NCI-H2029 (cell line): ENCODE data around the gene MAN1A1.
"Not testable (repeated sequence)": the region's sequence is repeated elsewhere in the genome, so short reads cannot be mapped to it uniquely, and the experiment has no call there.

ENCODE experiments used
- DNase-seq: peaks from one replicate; lab custom pipeline; 2025; lab: John Stamatoyannopoulos, UW

MAN1A1 gene

GRCh38 chr6:119349361-119350201 is at the start of gene MAN1A1:
Gene MAN1A1, minus strand, starts transcription at chr6:119349761. Its CDS starts 696 bp downstream, at chr6:119349065.
- DNase-seq: peak; percentile 82

GRCh38 chr6:119395192-119395591 is 45.6 kb upstream of the MAN1A1 start:
- no peak for DNase-seq

- DNase-seq: no peak
These were observed 40.8 kb upstream of the MAN1A1 start for GRCh38 chr6:119390247-119390793.

GRCh38 chr6:119385994-119386393 is 36.4 kb upstream of the MAN1A1 start:
- no peak for DNase-seq

GRCh38 chr6:119384444-119384843 is 34.9 kb upstream of the MAN1A1 start:
- DNase-seq: no peak

- no peak for DNase-seq
These were observed 30.2 kb upstream of the MAN1A1 start for GRCh38 chr6:119379809-119380208.

- DNase-seq: not testable (repeated sequence)
These were observed 27.5 kb upstream of the MAN1A1 start for GRCh38 chr6:119377043-119377442.

GRCh38 chr6:119370080-119370479 is 20.5 kb upstream of the MAN1A1 start:
- no peak for DNase-seq

GRCh38 chr6:119368921-119369320 is 19.4 kb upstream of the MAN1A1 start:
- DNase-seq: no peak

GRCh38 chr6:119361209-119361608 is 11.6 kb upstream of the MAN1A1 start:
- DNase-seq: no peak

GRCh38 chr6:119360262-119360915 is 10.8 kb upstream of the MAN1A1 start:
- DNase-seq: no peak

- no peak for DNase-seq
These were observed 6.3 kb upstream of the MAN1A1 start for GRCh38 chr6:119355890-119356289.

GRCh38 chr6:119355157-119355556 is 5.6 kb upstream of the MAN1A1 start:
- no peak for DNase-seq

- no peak for DNase-seq
These were observed 4.1 kb upstream of the MAN1A1 start for GRCh38 chr6:119353696-119354095.

GRCh38 chr6:119352001-119352400 is 2.4 kb upstream of the MAN1A1 start:
- no peak for DNase-seq

GRCh38 chr6:119350952-119351372 is 1.4 kb upstream of the MAN1A1 start:
- peak; percentile 58 for DNase-seq

GRCh38 chr6:119350202-119350951 is 816 bp upstream of the MAN1A1 start:
- DNase-seq: peak; percentile 57

- no peak for DNase-seq
These were observed 707 bp downstream of the MAN1A1 start for GRCh38 chr6:119348748-119349360.

GRCh38 chr6:119348096-119348747 is 1.3 kb downstream of the MAN1A1 start:
- no peak for DNase-seq

GRCh38 chr6:119347466-119348095 is 2.0 kb downstream of the MAN1A1 start:
- peak; percentile 69 for DNase-seq

- DNase-seq: no peak
These were observed 2.6 kb downstream of the MAN1A1 start for GRCh38 chr6:119346936-119347335.
